IMR-90 (cell line): ENCODE data around the gene CECR2. TPM values are rescaled to one million over a fixed set of nuclear protein-coding genes. Genes with fewer than 3 reads are reported as not detected.

Source experiments
- ATAC-seq: fragments of 200-7000 bp; cut with Tn5 transposase; 2 replicates; pipeline ENCODE4 v1.9.1; 2020; ENCODE audit warnings: low read depth, mild to moderate bottlenecking, moderate library complexity
- BruUV-seq: library from RNA; stranded (reverse); fragments of 400-500 nt; replicated peaks from 2 replicates; lab custom pipeline; 2021; lab: Mats Ljungman, UMichigan
- CTCF ChIA-PET: fragments of 300-600 bp; formaldehyde crosslinking; extraction: SDS; loops from one replicate; lab custom pipeline; 2021; ENCODE audit warnings: antibody characterized with exemption; lab: Yijun Ruan, JAX
- POLR2A ChIA-PET: fragments of 300-600 bp; sonication (Branson Sonifier 250); formaldehyde crosslinking; loops from one replicate; lab custom pipeline; 2022; ENCODE audit warnings: antibody characterized with exemption; ENCODE audit not compliant: unreplicated experiment; lab: Charles Lee
- DNase-seq: peaks from one replicate; pipeline ENCODE4 v3.0.0; 2013
- H2AFZ ChIP-seq: replicated peaks from 2 replicates; pipeline ENCODE3; 2013; ENCODE audit warnings: low read length, mild to moderate bottlenecking; ENCODE audit not compliant: poor library complexity
- H2AK5ac ChIP-seq: 2 replicates; pipeline ENCODE4 v1.6.1; 2013; ENCODE audit warnings: low read depth, low read length, inconsistent platforms
- H2AK9ac ChIP-seq: replicated peaks from 2 replicates; pipeline ENCODE3; 2013; ENCODE audit warnings: mild to moderate bottlenecking, low read depth, low read length, moderate library complexity; ENCODE audit not compliant: poor library complexity
- H2BK120ac ChIP-seq: 2 replicates; pipeline ENCODE4 v1.6.1; 2013; ENCODE audit warnings: low read depth, low read length, inconsistent platforms
- H2BK15ac ChIP-seq: 3 replicates; pipeline ENCODE4 v1.6.1; 2013; ENCODE audit warnings: low read depth, low read length, inconsistent platforms
- H2BK20ac ChIP-seq: 2 replicates; pipeline ENCODE4 v1.6.1; 2013; ENCODE audit warnings: low read depth, mild to moderate bottlenecking, inconsistent platforms, low read length, moderate library complexity
- H2BK5ac ChIP-seq: 2 replicates; pipeline ENCODE4 v1.6.1; 2013; ENCODE audit warnings: mild to moderate bottlenecking, low read depth, low read length, inconsistent platforms; ENCODE audit not compliant: poor library complexity, severe bottlenecking
- H3K14ac ChIP-seq: replicated peaks from 2 replicates; pipeline ENCODE4 v1.6.1; 2013; ENCODE audit warnings: low read depth, low read length, inconsistent platforms
- H3K18ac ChIP-seq: 2 replicates; pipeline ENCODE4 v1.6.1; 2013; ENCODE audit warnings: low read depth, low read length, control low read depth
- H3K23ac ChIP-seq: 2 replicates; pipeline ENCODE4 v1.6.1; 2013; ENCODE audit warnings: low read depth, low read length, inconsistent platforms
- H3K27ac ChIP-seq: 2 replicates; pipeline ENCODE4 v1.5.1; 2013; ENCODE audit warnings: mild to moderate bottlenecking, control low read depth, low read length; ENCODE audit not compliant: insufficient read depth
- H3K27me3 ChIP-seq: 2 replicates; pipeline ENCODE4 v1.6.1; 2013; ENCODE audit warnings: low read length; ENCODE audit not compliant: control insufficient read depth, insufficient read depth
- H3K36me3 ChIP-seq: 2 replicates; pipeline ENCODE4 v1.6.1; 2013; ENCODE audit warnings: low read length, mixed read lengths; ENCODE audit not compliant: control insufficient read depth, insufficient read depth
- H3K4ac ChIP-seq: 2 replicates; pipeline ENCODE4 v1.6.1; 2013; ENCODE audit warnings: low read depth, low read length, inconsistent platforms
- H3K4me1 ChIP-seq: 2 replicates; pipeline ENCODE4 v1.6.1; 2013; ENCODE audit warnings: low read length, mixed read lengths; ENCODE audit not compliant: control insufficient read depth, insufficient read depth
- H3K4me2 ChIP-seq: 2 replicates; pipeline ENCODE4 v1.6.1; 2013; ENCODE audit warnings: low read depth, mild to moderate bottlenecking, control low read depth, low read length, moderate library complexity
- H3K4me3 ChIP-seq: 2 replicates; pipeline ENCODE4 v1.5.1; 2013; ENCODE audit warnings: low read depth, mild to moderate bottlenecking, control low read depth, low read length, moderate library complexity; ENCODE audit not compliant: insufficient read depth
- H3K56ac ChIP-seq: 2 replicates; pipeline ENCODE4 v1.6.1; 2013; ENCODE audit warnings: low read length, inconsistent platforms; ENCODE audit not compliant: insufficient read depth; ENCODE audit errors: extremely low read depth
- H3K79me1 ChIP-seq, 2 experiments: 2 replicates each; pipeline ENCODE4 v1.6.1; 2013; ENCODE audit warnings: low read length in 2 of 2, inconsistent platforms in 1 of 2, low read depth in 1 of 2
- H3K9ac ChIP-seq: 2 replicates; pipeline ENCODE4 v1.6.1; 2013; ENCODE audit warnings: low read depth, low read length, control low read depth
- H3K9me1 ChIP-seq: 2 replicates; pipeline ENCODE4 v1.6.1; 2013; ENCODE audit warnings: low read length, inconsistent platforms; ENCODE audit not compliant: insufficient read depth
- H3K9me3 ChIP-seq: 2 replicates; pipeline ENCODE4 v1.6.1; 2013; ENCODE audit warnings: low read length; ENCODE audit not compliant: control insufficient read depth, insufficient read depth
- H4K20me1 ChIP-seq: 2 replicates; pipeline ENCODE4 v1.6.1; 2013; ENCODE audit warnings: low read length, inconsistent platforms; ENCODE audit not compliant: insufficient read depth
- H4K5ac ChIP-seq: 2 replicates; pipeline ENCODE4 v1.6.1; 2013; ENCODE audit warnings: mild to moderate bottlenecking, low read depth, low read length, control low read depth
- H4K8ac ChIP-seq, 2 experiments: 2 replicates each; pipeline ENCODE4 v1.6.1; 2013; ENCODE audit warnings: low read depth in 2 of 2, low read length in 2 of 2, control low read depth in 1 of 2, inconsistent platforms in 1 of 2
- H4K91ac ChIP-seq: 2 replicates; pipeline ENCODE4 v1.6.1; 2013; ENCODE audit warnings: low read depth, low read length, inconsistent platforms; ENCODE audit not compliant: insufficient read depth
- BHLHE40 ChIP-seq: fragments of 150-350 bp; IDR thresholded peaks from 2 replicates; pipeline ENCODE4 v1.6.1; 2016; ENCODE audit warnings: mild to moderate bottlenecking, low read depth, low read length
- CEBPB ChIP-seq: IDR thresholded peaks from 2 replicates; pipeline ENCODE4 v1.6.1; 2012; ENCODE audit warnings: low read depth, low read length, improper control_type of control experiment
- CHD1 ChIP-seq: IDR thresholded peaks from 2 replicates; pipeline ENCODE4 v1.6.1; 2012; ENCODE audit warnings: low read depth, low read length, improper control_type of control experiment
- FOS ChIP-seq: fragments of 150-350 bp; IDR thresholded peaks from 2 replicates; pipeline ENCODE4 v1.6.1; 2016; ENCODE audit warnings: low read depth, low read length
- MAFK ChIP-seq: IDR thresholded peaks from 2 replicates; pipeline ENCODE4 v1.6.1; 2012; ENCODE audit warnings: low read depth, low read length, improper control_type of control experiment
- MAZ ChIP-seq: IDR thresholded peaks from 2 replicates; pipeline ENCODE4 v1.6.1; 2012; ENCODE audit warnings: low read depth, mild to moderate bottlenecking, low read length, improper control_type of control experiment, moderate library complexity, borderline replicate concordance
- MXI1 ChIP-seq: IDR thresholded peaks from 2 replicates; pipeline ENCODE4 v1.6.1; 2012; ENCODE audit warnings: low read depth, mild to moderate bottlenecking, low read length, moderate library complexity, borderline replicate concordance
- NFE2L2 ChIP-seq: fragments of 150-350 bp; IDR thresholded peaks from 2 replicates; pipeline ENCODE4 v1.6.1; 2016; ENCODE audit warnings: low read depth, mild to moderate bottlenecking, low read length
- POLR2A ChIP-seq: IDR thresholded peaks from 2 replicates; pipeline ENCODE4 v1.6.1; 2012; ENCODE audit warnings: mild to moderate bottlenecking, low read depth, low read length
- RAD21 ChIP-seq: IDR thresholded peaks from 2 replicates; pipeline ENCODE4 v1.6.1; 2012; ENCODE audit warnings: low read length, improper control_type of control experiment
- RCOR1 ChIP-seq: IDR thresholded peaks from 2 replicates; pipeline ENCODE4 v1.6.1; 2012; ENCODE audit warnings: mild to moderate bottlenecking, low read length, improper control_type of control experiment; ENCODE audit not compliant: insufficient replicate concordance
- RFX5 ChIP-seq: IDR thresholded peaks from 2 replicates; pipeline ENCODE4 v1.8.0; 2012; ENCODE audit warnings: low read depth, mild to moderate bottlenecking, low read length, moderate library complexity
- SMC3 ChIP-seq: fragments of 150-350 bp; IDR thresholded peaks from 2 replicates; pipeline ENCODE4 v1.6.1; 2016; ENCODE audit warnings: low read depth, mild to moderate bottlenecking, antibody characterized with exemption, low read length, moderate library complexity
- WGBS, 2 experiments: methylation state at CpG; one replicate each; pipeline versions ENCODE4 v1.1.5 to v1.1.7; 2013; ENCODE audit warnings: missing lambda C conversion rate in 2 of 2; ENCODE audit not compliant: insufficient read length in 1 of 2; ENCODE audit errors: extremely low coverage in 2 of 2; 5-methylcytosine and 5-hydroxymethylcytosine counted together
- dilution Hi-C: fragments of 300-500 bp; cut with HindIII; formaldehyde crosslinking; loops from one replicate; pipeline ENCODE4 v1.14.3; 2018; ENCODE audit warnings: low sequenced_read_pairs; ENCODE audit not compliant: unreplicated experiment
- in situ Hi-C: fragments of 300-500 bp; cut with MboI; formaldehyde crosslinking; loops from 3 replicates; pipeline ENCODE4 v1.14.3; 2019; ENCODE audit warnings: low sequenced_read_pairs, inconsistent platforms, mixed read lengths
- intact Hi-C: fragments of 100-400 bp; cut with micrococcal nuclease; formaldehyde crosslinking; loops from 2 replicates; pipeline ENCODE4 v1.10.0; 2022
- polyA plus RNA-seq, 3 experiments: library from polyadenylated mRNA; depleted of rRNA; stranded (reverse); fragments of >200 nt; gene quantifications; 2 replicates each; pipeline ENCODE4 v1.2.3, GENCODE V29; 2012; ENCODE audit warnings: low replicate concordance in 1 of 3
- total RNA-seq: library from RNA; depleted of rRNA; stranded (reverse); fragments of >200 nt; gene quantifications from 2 replicates; pipeline ENCODE4 v1.2.3, GENCODE V29; 2012
- TF ChIP-seq, protein P1 (sequence below): conservative IDR thresholded peaks from 2 replicates; pipeline ENCODE4 v1.5.1; 2012; ENCODE audit warnings: mild to moderate bottlenecking, low read depth, low read length, improper control_type of control experiment
- TF ChIP-seq, protein P2 (sequence below): fragments of 150-350 bp; IDR thresholded peaks from 2 replicates; pipeline ENCODE4 v1.6.1; 2016; ENCODE audit warnings: low read depth, mild to moderate bottlenecking, low read length, moderate library complexity, borderline replicate concordance
- TF ChIP-seq, protein P3 (sequence below): fragments of 150-350 bp; IDR thresholded peaks from 2 replicates; pipeline ENCODE4 v1.6.1; 2017; ENCODE audit warnings: mild to moderate bottlenecking, antibody characterized with exemption, low read length, low read depth

Gene CECR2
- total and polyA plus RNA-seq, 2 of the 4 experiments (the other 2 are of a cell fraction), result under 0.01 TPM; not detected in 1

DNA sequence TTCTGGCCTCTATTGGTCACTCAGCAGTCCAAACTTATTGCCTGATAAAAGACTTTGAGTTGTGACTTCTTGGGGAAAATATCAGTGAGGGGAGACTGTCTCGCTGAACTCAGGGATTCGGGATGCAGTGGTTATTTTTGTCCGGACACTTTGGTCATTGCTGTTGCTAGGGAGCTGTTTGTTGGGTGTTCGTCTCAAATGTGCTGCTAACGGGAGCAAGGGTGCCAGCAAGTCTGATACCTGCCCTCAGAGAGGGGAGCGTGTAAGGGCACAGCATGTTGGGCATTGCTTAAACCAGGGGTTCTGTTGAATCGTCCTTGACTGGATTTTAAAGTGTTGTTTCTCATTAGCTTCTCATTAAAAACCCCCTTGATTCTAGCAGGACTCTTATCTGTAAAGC is 144.8 kb downstream of the CECR2 start:
- Histone ChIP-seq H3K56ac (no peak overlapping the region), H3K27ac (no peak overlapping the region), H3K79me1 (no peaks in the 10 kb centered on the region), H3K4ac (no peak overlapping the region), H2AK5ac (no peak overlapping the region), H4K91ac (no peak overlapping the region), H2BK120ac (no peak overlapping the region), H4K5ac (no peak overlapping the region), H2BK15ac (no peak overlapping the region), H2BK5ac (no peak overlapping the region), H2BK20ac (no peak overlapping the region), H3K36me3 (no peaks in the 10 kb centered on the region), H3K14ac (no peak overlapping the region), H3K4me2 (no peak overlapping the region), H3K9me1 (no peaks in the 10 kb centered on the region), H3K4me3 (no peak overlapping the region), H3K4me1 (no peaks in the 10 kb centered on the region), H3K27me3 (peaks cover 7% of the 10 kb centered on the region), H2AK9ac (no peak overlapping the region), H3K9me3 (no peaks in the 10 kb centered on the region), H4K20me1 (no peaks in the 10 kb centered on the region), H3K9ac (no peak overlapping the region), H3K23ac (no peak overlapping the region), H2AFZ (no peak overlapping the region), H4K8ac (no peak overlapping the region), H3K18ac (no peak overlapping the region)
- dilution Hi-C loops, result no loop called here
- ATAC-seq (no peak), DNase-seq (no peak)
- TF ChIP-seq, protein P1, sequence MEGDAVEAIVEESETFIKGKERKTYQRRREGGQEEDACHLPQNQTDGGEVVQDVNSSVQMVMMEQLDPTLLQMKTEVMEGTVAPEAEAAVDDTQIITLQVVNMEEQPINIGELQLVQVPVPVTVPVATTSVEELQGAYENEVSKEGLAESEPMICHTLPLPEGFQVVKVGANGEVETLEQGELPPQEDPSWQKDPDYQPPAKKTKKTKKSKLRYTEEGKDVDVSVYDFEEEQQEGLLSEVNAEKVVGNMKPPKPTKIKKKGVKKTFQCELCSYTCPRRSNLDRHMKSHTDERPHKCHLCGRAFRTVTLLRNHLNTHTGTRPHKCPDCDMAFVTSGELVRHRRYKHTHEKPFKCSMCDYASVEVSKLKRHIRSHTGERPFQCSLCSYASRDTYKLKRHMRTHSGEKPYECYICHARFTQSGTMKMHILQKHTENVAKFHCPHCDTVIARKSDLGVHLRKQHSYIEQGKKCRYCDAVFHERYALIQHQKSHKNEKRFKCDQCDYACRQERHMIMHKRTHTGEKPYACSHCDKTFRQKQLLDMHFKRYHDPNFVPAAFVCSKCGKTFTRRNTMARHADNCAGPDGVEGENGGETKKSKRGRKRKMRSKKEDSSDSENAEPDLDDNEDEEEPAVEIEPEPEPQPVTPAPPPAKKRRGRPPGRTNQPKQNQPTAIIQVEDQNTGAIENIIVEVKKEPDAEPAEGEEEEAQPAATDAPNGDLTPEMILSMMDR, result no peak
- TF ChIP-seq BHLHE40 (no peak), RCOR1 (no peak), RAD21 (no peak), MAZ (no peak), MAFK (no peak), CHD1 (no peak), RFX5 (no peak), CEBPB (no peak), MXI1 (no peak), FOS (no peak), NFE2L2 (no peak), POLR2A (no peak), SMC3 (no peak)
- TF ChIP-seq, protein P2, sequence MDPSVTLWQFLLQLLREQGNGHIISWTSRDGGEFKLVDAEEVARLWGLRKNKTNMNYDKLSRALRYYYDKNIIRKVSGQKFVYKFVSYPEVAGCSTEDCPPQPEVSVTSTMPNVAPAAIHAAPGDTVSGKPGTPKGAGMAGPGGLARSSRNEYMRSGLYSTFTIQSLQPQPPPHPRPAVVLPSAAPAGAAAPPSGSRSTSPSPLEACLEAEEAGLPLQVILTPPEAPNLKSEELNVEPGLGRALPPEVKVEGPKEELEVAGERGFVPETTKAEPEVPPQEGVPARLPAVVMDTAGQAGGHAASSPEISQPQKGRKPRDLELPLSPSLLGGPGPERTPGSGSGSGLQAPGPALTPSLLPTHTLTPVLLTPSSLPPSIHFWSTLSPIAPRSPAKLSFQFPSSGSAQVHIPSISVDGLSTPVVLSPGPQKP, result no peak
- TF ChIP-seq, protein P3, sequence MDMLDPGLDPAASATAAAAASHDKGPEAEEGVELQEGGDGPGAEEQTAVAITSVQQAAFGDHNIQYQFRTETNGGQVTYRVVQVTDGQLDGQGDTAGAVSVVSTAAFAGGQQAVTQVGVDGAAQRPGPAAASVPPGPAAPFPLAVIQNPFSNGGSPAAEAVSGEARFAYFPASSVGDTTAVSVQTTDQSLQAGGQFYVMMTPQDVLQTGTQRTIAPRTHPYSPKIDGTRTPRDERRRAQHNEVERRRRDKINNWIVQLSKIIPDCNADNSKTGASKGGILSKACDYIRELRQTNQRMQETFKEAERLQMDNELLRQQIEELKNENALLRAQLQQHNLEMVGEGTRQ, result no peak
- ChIA-PET CTCF (no interaction called here), POLR2A (no interaction called here)
- intact Hi-C loops, result no loop called here
- no TSS peak for BruUV-seq
- in situ Hi-C loops, result no loop called here
- WGBS, 2 experiments, result 80% methylated on average over 2 of the region's 7 CpGs; no CpG with 5 or more reads in 1 of the 2 experiments
